Fibroblast of lung (primary cell): ENCODE measurements around the gene FAM151A. TPM values are rescaled to one million over a fixed set of nuclear protein-coding genes. Genes with fewer than 3 reads are reported as not detected.

Source experiments
- DNase-seq, 2 donors: peaks; one replicate each; pipeline versions ENCODE4 v3.0.0 to v3.0.0-alpha.2; 2010; ENCODE audit warnings: low read depth in 2 of 2
- H2AFZ ChIP-seq: 2 replicates; pipeline ENCODE4 v1.5.1; 2012; ENCODE audit warnings: low read length, control low read depth, inconsistent platforms
- H3K27ac ChIP-seq: 2 replicates; pipeline ENCODE4 v1.5.1; 2011; ENCODE audit warnings: low read length, control low read depth; ENCODE audit not compliant: insufficient read depth
- H3K27me3 ChIP-seq: 2 replicates; pipeline ENCODE4 v1.5.1; 2011; ENCODE audit warnings: mild to moderate bottlenecking, low read length; ENCODE audit not compliant: control insufficient read depth, insufficient read depth
- H3K36me3 ChIP-seq: 2 replicates; pipeline ENCODE4 v1.5.1; 2011; ENCODE audit warnings: low read length; ENCODE audit not compliant: control insufficient read depth, insufficient read depth
- H3K4me1 ChIP-seq: 2 replicates; pipeline ENCODE4 v1.5.1; 2011; ENCODE audit warnings: low read length; ENCODE audit not compliant: control insufficient read depth, insufficient read depth; ENCODE audit errors: extremely low read depth
- H3K4me2 ChIP-seq: 2 replicates; pipeline ENCODE4 v1.5.1; 2011; ENCODE audit warnings: low read length, control low read depth; ENCODE audit not compliant: insufficient read depth; ENCODE audit errors: extremely low read depth
- H3K4me3 ChIP-seq, 4 experiments: fragments of 200-600 bp in 1 of 4; sonication (generic) in 1 of 4; replicated peaks in 1 of 4; 2 replicates each; pipeline ENCODE4 v1.5.1; 2011 to 2016; ENCODE audit warnings: low read length in 4 of 4, low read depth in 3 of 4, mild to moderate bottlenecking in 3 of 4, control low read depth in 2 of 4, inconsistent platforms in 1 of 4, mixed read lengths in 1 of 4; ENCODE audit not compliant: insufficient read depth in 1 of 4; ENCODE audit errors: control extremely low read depth in 1 of 4
- H3K79me2 ChIP-seq: 2 replicates; pipeline ENCODE4 v1.5.1; 2012; ENCODE audit warnings: mild to moderate bottlenecking, low read length, inconsistent platforms; ENCODE audit not compliant: control insufficient read depth, insufficient read depth
- H3K9ac ChIP-seq: 2 replicates; pipeline ENCODE4 v1.5.1; 2011; ENCODE audit warnings: mild to moderate bottlenecking, low read length, control low read depth; ENCODE audit not compliant: insufficient read depth
- H3K9me3 ChIP-seq: 2 replicates; pipeline ENCODE4 v1.5.1; 2012; ENCODE audit warnings: low read depth, low read length; ENCODE audit not compliant: control insufficient read depth, insufficient read depth
- H4K20me1 ChIP-seq: 2 replicates; pipeline ENCODE4 v1.5.1; 2011; ENCODE audit warnings: low read length; ENCODE audit not compliant: control insufficient read depth, insufficient read depth; ENCODE audit errors: extremely low read depth
- EZH2 ChIP-seq: IDR thresholded peaks from 2 replicates; pipeline ENCODE4 v1.5.1; 2012; ENCODE audit warnings: low read length, control low read depth, mild to moderate bottlenecking; ENCODE audit errors: missing control alignments
- polyA plus RNA-seq, 2 donors: library from polyadenylated mRNA; depleted of rRNA in 1 of 2; stranded (reverse) in 1 of 2; unstranded in 1 of 2; fragments of >200 nt; gene quantifications; 2 replicates each; pipeline ENCODE4 v1.2.1, GENCODE V29; 2011 to 2012; ENCODE audit warnings: missing spikeins in 1 of 2
- total RNA-seq: library from RNA; depleted of rRNA; stranded (reverse); fragments of >200 nt; gene quantifications from 2 replicates; pipeline ENCODE4 v1.2.1, GENCODE V29; 2014
- TF ChIP-seq, protein P1 (sequence below), 2 donors: IDR thresholded peaks in 1 of 2; conservative IDR thresholded peaks in 1 of 2; 1 replicate in 1 of 2; 2 replicates in 1 of 2; pipeline ENCODE4 v1.5.1; 2011 to 2012; ENCODE audit warnings: low read length in 2 of 2, control low read depth in 1 of 2, inconsistent platforms in 1 of 2, low read depth in 1 of 2, mild to moderate bottlenecking in 1 of 2

Gene FAM151A
- total and polyA plus RNA-seq, 2 donors (not counting 1 experiment from before 2014, with no cell fraction given), result not detected

DNA sequence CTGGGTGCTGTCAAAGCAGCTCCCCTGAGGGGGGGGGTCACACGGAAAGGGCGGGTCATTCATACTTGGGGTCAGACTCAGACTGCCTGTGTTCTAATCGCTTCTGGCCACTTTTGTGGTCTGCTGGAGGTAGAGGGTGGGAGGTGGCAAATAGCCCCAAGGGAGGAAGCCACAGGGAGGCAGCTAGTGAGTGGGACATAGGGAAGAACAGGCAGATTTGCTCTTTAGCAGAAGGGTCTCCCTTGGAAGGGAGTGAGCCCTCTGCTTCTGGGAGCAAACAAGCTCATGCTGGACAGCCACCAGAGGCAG is 50.8 kb downstream of the FAM151A start:
- Histone ChIP-seq H3K4me1 (no peaks in the 10 kb centered on the region), H3K4me3 (no peak overlapping the region), H2AFZ (no peak overlapping the region), H3K27ac (no peak overlapping the region), H3K79me2 (no peaks in the 10 kb centered on the region), H3K27me3 (no peaks in the 10 kb centered on the region), H4K20me1 (no peaks in the 10 kb centered on the region), H3K4me2 (no peak overlapping the region), H3K9me3 (no peaks in the 10 kb centered on the region), H3K9ac (no peak overlapping the region), H3K36me3 (no peaks in the 10 kb centered on the region)
- no peak for TF ChIP-seq EZH2
- TF ChIP-seq, protein P1, sequence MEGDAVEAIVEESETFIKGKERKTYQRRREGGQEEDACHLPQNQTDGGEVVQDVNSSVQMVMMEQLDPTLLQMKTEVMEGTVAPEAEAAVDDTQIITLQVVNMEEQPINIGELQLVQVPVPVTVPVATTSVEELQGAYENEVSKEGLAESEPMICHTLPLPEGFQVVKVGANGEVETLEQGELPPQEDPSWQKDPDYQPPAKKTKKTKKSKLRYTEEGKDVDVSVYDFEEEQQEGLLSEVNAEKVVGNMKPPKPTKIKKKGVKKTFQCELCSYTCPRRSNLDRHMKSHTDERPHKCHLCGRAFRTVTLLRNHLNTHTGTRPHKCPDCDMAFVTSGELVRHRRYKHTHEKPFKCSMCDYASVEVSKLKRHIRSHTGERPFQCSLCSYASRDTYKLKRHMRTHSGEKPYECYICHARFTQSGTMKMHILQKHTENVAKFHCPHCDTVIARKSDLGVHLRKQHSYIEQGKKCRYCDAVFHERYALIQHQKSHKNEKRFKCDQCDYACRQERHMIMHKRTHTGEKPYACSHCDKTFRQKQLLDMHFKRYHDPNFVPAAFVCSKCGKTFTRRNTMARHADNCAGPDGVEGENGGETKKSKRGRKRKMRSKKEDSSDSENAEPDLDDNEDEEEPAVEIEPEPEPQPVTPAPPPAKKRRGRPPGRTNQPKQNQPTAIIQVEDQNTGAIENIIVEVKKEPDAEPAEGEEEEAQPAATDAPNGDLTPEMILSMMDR (conservative IDR thresholded peaks at IDR 0.05 in 1 of 2, IDR thresholded peaks at IDR 0.05 in 1 of 2; ENCODE audit: low read depth in 1 of 2, low read length in 2 of 2), result no peak
- DNase-seq, result no peak

DNA sequence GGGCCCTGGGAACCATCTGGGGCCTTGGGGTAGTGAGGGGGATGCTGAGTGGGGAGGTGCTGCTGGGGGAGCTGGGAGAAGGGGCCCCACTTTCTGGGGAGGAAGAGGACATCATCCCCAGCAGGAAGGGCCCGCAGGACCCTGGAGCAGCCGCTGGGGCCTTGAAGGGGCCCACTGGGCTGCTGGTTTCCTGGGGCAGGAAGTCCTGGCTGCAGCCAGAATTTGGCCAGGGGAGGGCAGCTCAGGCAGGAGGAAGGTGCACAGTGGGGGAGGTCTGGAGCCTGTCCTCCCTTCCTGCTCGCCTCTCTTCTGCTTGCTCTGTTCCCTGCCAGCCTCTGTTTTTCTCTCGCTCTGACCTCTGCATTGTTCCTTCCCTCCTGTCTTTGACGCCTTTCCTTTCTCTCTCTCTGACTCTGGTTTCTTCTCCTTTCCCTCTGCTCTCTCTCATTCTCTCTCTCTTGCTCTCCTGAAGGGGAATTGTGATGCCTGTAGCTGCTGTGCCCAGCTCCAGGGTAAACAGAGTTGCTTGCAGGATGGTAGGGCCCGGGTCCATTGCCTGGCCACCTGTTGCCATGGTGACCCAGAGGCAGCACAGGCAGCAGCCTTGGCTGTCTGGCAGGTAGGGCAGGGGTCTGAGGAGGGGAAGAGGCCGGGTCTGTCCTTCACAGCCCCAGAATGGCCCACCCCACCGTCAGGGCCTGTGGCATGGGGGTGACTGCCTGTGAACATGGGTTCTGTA is 51.4 kb downstream of the FAM151A start:
- Histone ChIP-seq H3K9ac (no peak overlapping the region), H3K4me1 (no peaks in the 10 kb centered on the region), H3K4me2 (no peak overlapping the region), H3K27ac (no peak overlapping the region), H3K4me3 (no peak overlapping the region), H4K20me1 (no peaks in the 10 kb centered on the region), H3K36me3 (no peaks in the 10 kb centered on the region), H3K9me3 (no peaks in the 10 kb centered on the region), H3K79me2 (no peaks in the 10 kb centered on the region), H2AFZ (no peak overlapping the region), H3K27me3 (no peaks in the 10 kb centered on the region)
- no peak for TF ChIP-seq EZH2
- TF ChIP-seq, protein P1 (conservative IDR thresholded peaks at IDR 0.05 in 1 of 2, IDR thresholded peaks at IDR 0.05 in 1 of 2; ENCODE audit: low read depth in 1 of 2, low read length in 2 of 2), result no peak
- DNase-seq, result no peak

DNA sequence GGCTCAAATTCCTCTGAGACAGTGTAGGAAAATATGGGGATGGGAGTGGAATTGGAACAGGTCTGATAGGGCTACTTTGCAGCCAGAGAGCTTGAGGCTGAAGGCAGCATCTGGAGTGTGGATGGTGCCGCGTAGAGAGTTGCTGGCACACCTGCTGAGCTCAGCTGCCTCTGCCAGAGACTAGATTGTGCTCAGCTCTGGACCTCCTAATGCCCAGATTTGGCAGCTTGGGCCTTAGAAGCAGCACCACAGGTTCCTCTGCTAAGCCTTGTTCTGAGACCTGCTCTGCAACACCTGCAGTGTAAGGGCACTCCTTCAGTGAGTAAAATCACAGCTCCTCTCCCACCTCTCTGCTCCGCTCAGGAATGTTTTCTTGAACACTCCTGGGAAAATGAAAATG is 52.0 kb downstream of the FAM151A start:
- H3K4me3 ChIP-seq, result no peak overlapping the region
- no peak overlapping the region for H2AFZ ChIP-seq
- TF ChIP-seq EZH2, result no peak
- TF ChIP-seq, protein P1 (conservative IDR thresholded peaks at IDR 0.05 in 1 of 2, IDR thresholded peaks at IDR 0.05 in 1 of 2; ENCODE audit: low read depth in 1 of 2, low read length in 2 of 2), result no peak
- H3K36me3 ChIP-seq, result no peaks in the 10 kb centered on the region
- H3K4me2 ChIP-seq, result no peak overlapping the region
- no peaks in the 10 kb centered on the region for H3K4me1 ChIP-seq
- H3K27me3 ChIP-seq, result no peaks in the 10 kb centered on the region
- H3K9me3 ChIP-seq, result no peaks in the 10 kb centered on the region
- no peaks in the 10 kb centered on the region for H3K79me2 ChIP-seq
- DNase-seq, result no peak
- no peak overlapping the region for H3K27ac ChIP-seq
- H3K9ac ChIP-seq, result no peak overlapping the region
- H4K20me1 ChIP-seq, result no peaks in the 10 kb centered on the region
